Liver (tissue), 9 donors: ENCODE results near the gene MAGEA6. TPM values are rescaled to one million over a fixed set of nuclear protein-coding genes. Genes with fewer than 3 reads are reported as not detected.

Experiments used
- DNase-seq: peaks from one replicate; pipeline ENCODE4 v3.0.0-alpha.2; 2017; ENCODE audit warnings: low spot score
- H3K27ac ChIP-seq, 2 donors: one replicate each; pipeline ENCODE4 v1.7.0; 2013; ENCODE audit warnings: inconsistent platforms in 2 of 2, low read length in 2 of 2, control low read depth in 1 of 2, low read depth in 1 of 2, mild to moderate bottlenecking in 1 of 2
- H3K27me3 ChIP-seq, 4 donors: one replicate each; pipeline versions ENCODE4 v1.6.1 to v1.7.0; 2013; ENCODE audit warnings: low read length in 3 of 4, inconsistent platforms in 1 of 4, mild to moderate bottlenecking in 1 of 4, moderate library complexity in 1 of 4; ENCODE audit not compliant: control insufficient read depth in 4 of 4, insufficient read depth in 4 of 4
- H3K36me3 ChIP-seq, 4 donors: one replicate each; pipeline versions ENCODE4 v1.6.1 to v1.7.0; 2013; ENCODE audit warnings: low read length in 3 of 4, mild to moderate bottlenecking in 3 of 4, low read depth in 1 of 4, moderate library complexity in 1 of 4; ENCODE audit not compliant: control insufficient read depth in 4 of 4, insufficient read depth in 3 of 4
- H3K4me1 ChIP-seq, 4 donors: one replicate each; pipeline versions ENCODE4 v1.6.1 to v1.7.0; 2013; ENCODE audit warnings: low read length in 3 of 4, mild to moderate bottlenecking in 3 of 4, moderate library complexity in 1 of 4; ENCODE audit not compliant: control insufficient read depth in 4 of 4, insufficient read depth in 4 of 4
- H3K4me3 ChIP-seq, 3 donors: one replicate each; pipeline versions ENCODE4 v1.6.1 to v1.7.0; 2013; ENCODE audit warnings: low read length in 3 of 3, control low read depth in 1 of 3, low read depth in 1 of 3, mild to moderate bottlenecking in 1 of 3
- H3K9ac ChIP-seq, 2 donors: one replicate each; pipeline ENCODE4 v1.7.0; 2013; ENCODE audit warnings: low read length in 2 of 2, mild to moderate bottlenecking in 2 of 2, moderate library complexity in 2 of 2, control low read depth in 1 of 2, low read depth in 1 of 2
- H3K9me3 ChIP-seq, 4 donors: one replicate each; pipeline versions ENCODE4 v1.6.1 to v1.7.0; 2013; ENCODE audit warnings: low read length in 3 of 4; ENCODE audit not compliant: control insufficient read depth in 4 of 4
- EGR1 ChIP-seq, 2 donors: IDR thresholded peaks; 2 replicates each; pipeline ENCODE4 v1.6.1; 2016 to 2018; ENCODE audit warnings: antibody characterized with exemption in 2 of 2, low read depth in 2 of 2
- FOXA1 ChIP-seq: IDR thresholded peaks from 2 replicates; pipeline ENCODE4 v1.6.1; 2016; ENCODE audit warnings: antibody characterized with exemption
- FOXA2 ChIP-seq: IDR thresholded peaks from 2 replicates; pipeline ENCODE4 v1.6.1; 2016; ENCODE audit warnings: antibody characterized with exemption
- GABPA ChIP-seq, 2 donors: IDR thresholded peaks in 1 of 2; conservative IDR thresholded peaks in 1 of 2; 2 replicates each; pipeline ENCODE4 v1.6.1; 2016; ENCODE audit warnings: antibody characterized with exemption in 2 of 2, mild to moderate bottlenecking in 1 of 2, moderate library complexity in 1 of 2
- HNF4A ChIP-seq, 2 donors: conservative IDR thresholded peaks; 2 replicates each; pipeline ENCODE4 v1.6.1; 2016; ENCODE audit warnings: antibody characterized with exemption in 2 of 2, mild to moderate bottlenecking in 2 of 2
- HNF4G ChIP-seq: IDR thresholded peaks from 2 replicates; pipeline ENCODE4 v1.6.1; 2016; ENCODE audit warnings: antibody characterized with exemption
- JUND ChIP-seq, 2 donors: IDR thresholded peaks; 2 replicates each; pipeline ENCODE4 v1.6.1; 2016; ENCODE audit warnings: antibody characterized with exemption in 2 of 2
- MAX ChIP-seq: IDR thresholded peaks from 2 replicates; pipeline ENCODE4 v1.6.1; 2016; ENCODE audit warnings: antibody characterized with exemption
- NR2F2 ChIP-seq: IDR thresholded peaks from 2 replicates; pipeline ENCODE4 v1.6.1; 2016; ENCODE audit warnings: antibody characterized with exemption
- RXRA ChIP-seq, 2 donors: IDR thresholded peaks; 2 replicates each; pipeline ENCODE4 v1.6.1; 2017 to 2018; ENCODE audit warnings: antibody characterized with exemption in 2 of 2, mild to moderate bottlenecking in 1 of 2
- SP1 ChIP-seq: IDR thresholded peaks from 2 replicates; pipeline ENCODE4 v1.6.1; 2018; ENCODE audit warnings: antibody characterized with exemption, mild to moderate bottlenecking
- WGBS: extraction: QIAGEN DNeasy Blood & Tissue Kit; methylation state at CpG from one replicate; pipeline ENCODE4 v1.1.7; 2013; 5-methylcytosine and 5-hydroxymethylcytosine counted together
- polyA plus RNA-seq, 2 donors: library from polyadenylated mRNA; stranded (reverse) in 1 of 2; unstranded in 1 of 2; fragments of 200-250 nt in 1 of 2; fragments of >200 nt in 1 of 2; fragmentation: Nextera tagmentation in 1 of 2; extraction: Ambion mirVana in 1 of 2; gene quantifications; one replicate each; pipeline versions ENCODE4 v1.2.1 to v1.2.3, GENCODE V29; 2013 to 2015
- total RNA-seq, 2 donors: library from RNA; depleted of rRNA; stranded (reverse); fragments of >200 nt; gene quantifications; one replicate each; pipeline ENCODE4 v1.2.3, GENCODE V29; 2014
- TF ChIP-seq, protein P1 (sequence below): IDR thresholded peaks from 2 replicates; pipeline ENCODE4 v1.6.1; 2016; ENCODE audit warnings: antibody characterized with exemption
- TF ChIP-seq, protein P2 (sequence below): fragments of 150-350 bp; IDR thresholded peaks from 2 replicates; pipeline ENCODE4 v1.5.1; 2017; ENCODE audit warnings: improper control_type of control experiment, low read depth, low read length; ENCODE audit not compliant: missing input control
- TF ChIP-seq, protein P3 (sequence below): IDR thresholded peaks from 2 replicates; pipeline ENCODE4 v1.6.1; 2016; ENCODE audit warnings: antibody characterized with exemption, mild to moderate bottlenecking
- donor health status: healthy.
- donor health status: healthy.
- donor health status: healthy.
- donor health status: healthy.
- donor health status: healthy.

MAGEA6 gene
- total and polyA plus RNA-seq, 4 donors: not detected

- Histone ChIP-seq H3K9me3 (no peaks in the 10 kb centered on the region), H3K27ac (no peak within 1 kb of the TSS), H3K27me3 (no peaks in the 10 kb centered on the region), H3K9ac (no peak within 1 kb of the TSS), H3K4me3 (no peak within 1 kb of the TSS), H3K4me1 (no peaks in the 10 kb centered on the region), H3K36me3 (no peaks in the 10 kb centered on the region)
- TF ChIP-seq HNF4A (conservative IDR thresholded peaks at IDR 0.05) (no peak), FOXA2 (no peak), RXRA (IDR thresholded peaks at IDR 0.05) (no peak), EGR1 (IDR thresholded peaks at IDR 0.05; ENCODE audit: low read depth in 2 of 2) (no peak)
- WGBS: 89% methylated on average over 19 of the region's 21 CpGs
- DNase-seq: no peak
Measured at GRCh38 chrX:152733261-152733975, 36.1 kb downstream of the MAGEA6 start, which contains the start of the genes CSAG1 and MAGEA12. Gene CSAG1, minus strand, starts transcription at chrX:152733721. Its CDS starts 1,261 bp downstream, at chrX:152732460. Gene MAGEA12, plus strand, starts transcription at chrX:152733757. Its CDS starts 2,405 bp downstream, at chrX:152736162.

GRCh38 chrX:152725409-152725808 lies 44.1 kb downstream of the MAGEA6 start:
- WGBS: 77% methylated on average over 7 of the region's 7 CpGs
- H3K27me3 ChIP-seq: peaks cover 0 to 2% (median 0%) of the 10 kb centered on the region in 4 donors
- TF ChIP-seq, protein P1, sequence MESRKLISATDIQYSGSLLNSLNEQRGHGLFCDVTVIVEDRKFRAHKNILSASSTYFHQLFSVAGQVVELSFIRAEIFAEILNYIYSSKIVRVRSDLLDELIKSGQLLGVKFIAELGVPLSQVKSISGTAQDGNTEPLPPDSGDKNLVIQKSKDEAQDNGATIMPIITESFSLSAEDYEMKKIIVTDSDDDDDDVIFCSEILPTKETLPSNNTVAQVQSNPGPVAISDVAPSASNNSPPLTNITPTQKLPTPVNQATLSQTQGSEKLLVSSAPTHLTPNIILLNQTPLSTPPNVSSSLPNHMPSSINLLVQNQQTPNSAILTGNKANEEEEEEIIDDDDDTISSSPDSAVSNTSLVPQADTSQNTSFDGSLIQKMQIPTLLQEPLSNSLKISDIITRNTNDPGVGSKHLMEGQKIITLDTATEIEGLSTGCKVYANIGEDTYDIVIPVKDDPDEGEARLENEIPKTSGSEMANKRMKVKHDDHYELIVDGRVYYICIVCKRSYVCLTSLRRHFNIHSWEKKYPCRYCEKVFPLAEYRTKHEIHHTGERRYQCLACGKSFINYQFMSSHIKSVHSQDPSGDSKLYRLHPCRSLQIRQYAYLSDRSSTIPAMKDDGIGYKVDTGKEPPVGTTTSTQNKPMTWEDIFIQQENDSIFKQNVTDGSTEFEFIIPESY: no peak
- TF ChIP-seq JUND (IDR thresholded peaks at IDR 0.05) (no peak), RXRA (IDR thresholded peaks at IDR 0.05) (no peak), FOXA2 (no peak), MAX (no peak), GABPA (IDR thresholded peaks at IDR 0.05 in 1 of 2, conservative IDR thresholded peaks at IDR 0.05 in 1 of 2) (no peak), FOXA1 (no peak), NR2F2 (no peak), SP1 (no peak), EGR1 (IDR thresholded peaks at IDR 0.05; ENCODE audit: low read depth in 2 of 2) (no peak), HNF4G (no peak)
- TF ChIP-seq, protein P2, sequence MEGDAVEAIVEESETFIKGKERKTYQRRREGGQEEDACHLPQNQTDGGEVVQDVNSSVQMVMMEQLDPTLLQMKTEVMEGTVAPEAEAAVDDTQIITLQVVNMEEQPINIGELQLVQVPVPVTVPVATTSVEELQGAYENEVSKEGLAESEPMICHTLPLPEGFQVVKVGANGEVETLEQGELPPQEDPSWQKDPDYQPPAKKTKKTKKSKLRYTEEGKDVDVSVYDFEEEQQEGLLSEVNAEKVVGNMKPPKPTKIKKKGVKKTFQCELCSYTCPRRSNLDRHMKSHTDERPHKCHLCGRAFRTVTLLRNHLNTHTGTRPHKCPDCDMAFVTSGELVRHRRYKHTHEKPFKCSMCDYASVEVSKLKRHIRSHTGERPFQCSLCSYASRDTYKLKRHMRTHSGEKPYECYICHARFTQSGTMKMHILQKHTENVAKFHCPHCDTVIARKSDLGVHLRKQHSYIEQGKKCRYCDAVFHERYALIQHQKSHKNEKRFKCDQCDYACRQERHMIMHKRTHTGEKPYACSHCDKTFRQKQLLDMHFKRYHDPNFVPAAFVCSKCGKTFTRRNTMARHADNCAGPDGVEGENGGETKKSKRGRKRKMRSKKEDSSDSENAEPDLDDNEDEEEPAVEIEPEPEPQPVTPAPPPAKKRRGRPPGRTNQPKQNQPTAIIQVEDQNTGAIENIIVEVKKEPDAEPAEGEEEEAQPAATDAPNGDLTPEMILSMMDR: no peak
- TF ChIP-seq, protein P3, sequence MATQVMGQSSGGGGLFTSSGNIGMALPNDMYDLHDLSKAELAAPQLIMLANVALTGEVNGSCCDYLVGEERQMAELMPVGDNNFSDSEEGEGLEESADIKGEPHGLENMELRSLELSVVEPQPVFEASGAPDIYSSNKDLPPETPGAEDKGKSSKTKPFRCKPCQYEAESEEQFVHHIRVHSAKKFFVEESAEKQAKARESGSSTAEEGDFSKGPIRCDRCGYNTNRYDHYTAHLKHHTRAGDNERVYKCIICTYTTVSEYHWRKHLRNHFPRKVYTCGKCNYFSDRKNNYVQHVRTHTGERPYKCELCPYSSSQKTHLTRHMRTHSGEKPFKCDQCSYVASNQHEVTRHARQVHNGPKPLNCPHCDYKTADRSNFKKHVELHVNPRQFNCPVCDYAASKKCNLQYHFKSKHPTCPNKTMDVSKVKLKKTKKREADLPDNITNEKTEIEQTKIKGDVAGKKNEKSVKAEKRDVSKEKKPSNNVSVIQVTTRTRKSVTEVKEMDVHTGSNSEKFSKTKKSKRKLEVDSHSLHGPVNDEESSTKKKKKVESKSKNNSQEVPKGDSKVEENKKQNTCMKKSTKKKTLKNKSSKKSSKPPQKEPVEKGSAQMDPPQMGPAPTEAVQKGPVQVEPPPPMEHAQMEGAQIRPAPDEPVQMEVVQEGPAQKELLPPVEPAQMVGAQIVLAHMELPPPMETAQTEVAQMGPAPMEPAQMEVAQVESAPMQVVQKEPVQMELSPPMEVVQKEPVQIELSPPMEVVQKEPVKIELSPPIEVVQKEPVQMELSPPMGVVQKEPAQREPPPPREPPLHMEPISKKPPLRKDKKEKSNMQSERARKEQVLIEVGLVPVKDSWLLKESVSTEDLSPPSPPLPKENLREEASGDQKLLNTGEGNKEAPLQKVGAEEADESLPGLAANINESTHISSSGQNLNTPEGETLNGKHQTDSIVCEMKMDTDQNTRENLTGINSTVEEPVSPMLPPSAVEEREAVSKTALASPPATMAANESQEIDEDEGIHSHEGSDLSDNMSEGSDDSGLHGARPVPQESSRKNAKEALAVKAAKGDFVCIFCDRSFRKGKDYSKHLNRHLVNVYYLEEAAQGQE: no peak
- no peak overlapping the region for H3K9ac ChIP-seq
- H3K4me3 ChIP-seq: no peak overlapping the region
- no peaks in the 10 kb centered on the region for H3K36me3 ChIP-seq
- H3K4me1 ChIP-seq: no peaks in the 10 kb centered on the region
- DNase-seq: no peak
- H3K9me3 ChIP-seq: no peaks in the 10 kb centered on the region
- H3K27ac ChIP-seq: no peak overlapping the region

Other genes starting within 250 kb of the MAGEA6 start
- under 1 TPM in 1 of 2 donors, not detected in 1; 0.05 TPM for gene GABRQ, start 131.8 kb downstream of the MAGEA6 start, total RNA-seq
- under 1 TPM in 1 of 2 donors, not detected in 1; 0.01 TPM for gene GABRQ, start 131.8 kb downstream of the MAGEA6 start, polyA plus RNA-seq
- gene MAGEA3, start 70.9 kb downstream of the MAGEA6 start, total RNA-seq: not detected
- not detected for gene MAGEA3, start 70.9 kb downstream of the MAGEA6 start, polyA plus RNA-seq
- gene CSAG2, start 60.4 kb downstream of the MAGEA6 start, total RNA-seq: under 1 TPM in 1 of 2 donors, not detected in 1; 0.14 TPM
- not detected for gene CSAG2, start 60.4 kb downstream of the MAGEA6 start, polyA plus RNA-seq
- not detected for gene MAGEA2B, start 55.1 kb downstream of the MAGEA6 start, total RNA-seq
- not detected for gene MAGEA2B, start 55.1 kb downstream of the MAGEA6 start, polyA plus RNA-seq
- not detected for gene CSAG1, start 36.0 kb downstream of the MAGEA6 start, total RNA-seq
- not detected for gene CSAG1, start 36.0 kb downstream of the MAGEA6 start, polyA plus RNA-seq
- not detected for gene MAGEA12, start 35.9 kb downstream of the MAGEA6 start, total RNA-seq
- gene MAGEA12, start 35.9 kb downstream of the MAGEA6 start, polyA plus RNA-seq: not detected
- gene MAGEA2, start 15.8 kb downstream of the MAGEA6 start, total RNA-seq: not detected
- not detected for gene MAGEA2, start 15.8 kb downstream of the MAGEA6 start, polyA plus RNA-seq
- under 1 TPM in 1 of 2 donors, not detected in 1; 0.14 TPM for gene CSAG3, start 10.5 kb downstream of the MAGEA6 start, total RNA-seq
- gene CSAG3, start 10.5 kb downstream of the MAGEA6 start, polyA plus RNA-seq: not detected
- 10 to 100 TPM; 10.1 to 24.3 TPM for gene CETN2, start 61.1 kb upstream of the MAGEA6 start, total RNA-seq
- 10 to 100 TPM; 10.9 to 16.4 TPM for gene CETN2, start 61.1 kb upstream of the MAGEA6 start, polyA plus RNA-seq
- 10 to 100 TPM; 42.6 to 63.6 TPM for gene NSDHL, start 61.4 kb upstream of the MAGEA6 start, total RNA-seq
- gene NSDHL, start 61.4 kb upstream of the MAGEA6 start, polyA plus RNA-seq: 10 to 100 TPM; 23.8 to 34.6 TPM
- 1 to 10 TPM; 1.1 to 3.2 TPM for gene ZNF185, start 128.4 kb upstream of the MAGEA6 start, total RNA-seq
- under 1 TPM; 0.44 to 0.80 TPM for gene ZNF185, start 128.4 kb upstream of the MAGEA6 start, polyA plus RNA-seq
- under 1 TPM in 1 of 2 donors, not detected in 1; 0.09 TPM for gene PNMA5, start 224.4 kb upstream of the MAGEA6 start, total RNA-seq
- gene PNMA5, start 224.4 kb upstream of the MAGEA6 start, polyA plus RNA-seq: not detected